GM12878 (cell line): ENCODE data around the gene FREM2. TPM values are rescaled to one million over a fixed set of nuclear protein-coding genes. Genes with fewer than 3 reads are reported as not detected.

ENCODE experiments used
- ATAC-seq: fragments of 200-7000 bp; cut with Tn5 transposase; 3 replicates; pipeline ENCODE4 v1.9.1; 2020; ENCODE audit warnings: mild to moderate bottlenecking, moderate library complexity
- BruUV-seq: library from RNA; stranded (reverse); fragments of 400-500 nt; replicated peaks from 2 replicates; lab custom pipeline; 2021; lab: Mats Ljungman, UMichigan
- CTCF ChIA-PET: fragments of 300-600 bp; sonication (Branson Sonifier 250); formaldehyde crosslinking; extraction: SDS; loops from one replicate; lab custom pipeline; 2021; ENCODE audit warnings: inconsistent platforms; lab: Yijun Ruan, JAX
- POLR2A ChIA-PET: fragments of 350-600 bp; formaldehyde crosslinking; extraction: SDS; loops from one replicate; lab custom pipeline; 2021; ENCODE audit warnings: inconsistent platforms; lab: Charles Lee
- RAD21 ChIA-PET: fragments of 300-600 bp; sonication (Branson Sonifier 250); formaldehyde crosslinking; loops from one replicate; lab custom pipeline; 2023; ENCODE audit warnings: antibody characterized with exemption; ENCODE audit not compliant: unreplicated experiment; lab: Charles Lee
- SMC1A ChIA-PET: fragments of 300-600 bp; sonication (Branson Sonifier 250); formaldehyde crosslinking; loops from one replicate; lab custom pipeline; 2023; ENCODE audit not compliant: unreplicated experiment, uncharacterized antibody; lab: Charles Lee
- DNase-seq: peaks from one replicate; pipeline ENCODE4 v3.0.0-alpha.2; 2011; ENCODE audit warnings: low read depth, low spot score
- FAIRE-seq: peaks from 3 replicates; lab custom pipeline; 2011; peaks lifted over from hg19 to GRCh38; lab: Jason Lieb, UNC
- H2AFZ ChIP-seq: 2 replicates; pipeline ENCODE4 v1.6.0; 2011; ENCODE audit warnings: low read depth, low read length, control low read depth; ENCODE audit not compliant: control insufficient read depth
- H3K27ac ChIP-seq: 2 replicates; pipeline ENCODE4 v1.5.1; 2011; ENCODE audit warnings: control low read depth; ENCODE audit not compliant: control insufficient read depth, insufficient read depth
- H3K27me3 ChIP-seq, 2 experiments: replicated peaks in 1 of 2; 2 replicates each; pipeline versions ENCODE4 v1.6.0 to v1.6.1; 2011; ENCODE audit warnings: low read length in 1 of 2; ENCODE audit not compliant: control insufficient read depth in 2 of 2, insufficient read depth in 2 of 2
- H3K36me3 ChIP-seq, 2 experiments: 2 replicates each; pipeline ENCODE4 v1.5.1; 2011; ENCODE audit warnings: low read length in 1 of 2; ENCODE audit not compliant: control insufficient read depth in 2 of 2, insufficient read depth in 2 of 2
- H3K4me1 ChIP-seq: 2 replicates; pipeline ENCODE4 v1.6.1; 2011; ENCODE audit warnings: mild to moderate bottlenecking, low read length, moderate library complexity, mixed read lengths; ENCODE audit not compliant: control insufficient read depth, insufficient read depth
- H3K4me2 ChIP-seq: 2 replicates; pipeline ENCODE4 v1.6.0; 2011; ENCODE audit warnings: control low read depth; ENCODE audit not compliant: control insufficient read depth, insufficient read depth
- H3K4me3 ChIP-seq: fragments of 200-600 bp; sonication (generic); 2 replicates; pipeline ENCODE4 v1.5.1; 2016
- H3K79me2 ChIP-seq: 2 replicates; pipeline ENCODE4 v1.6.0; 2011; ENCODE audit warnings: low read length; ENCODE audit not compliant: control insufficient read depth, insufficient read depth
- H3K9ac ChIP-seq: 2 replicates; pipeline ENCODE4 v1.8.0; 2011; ENCODE audit warnings: low read length, control low read depth, mixed read lengths; ENCODE audit not compliant: control insufficient read depth, insufficient read depth
- H3K9me3 ChIP-seq: replicated peaks from 3 replicates; pipeline ENCODE4 v1.5.1; 2011; ENCODE audit warnings: mild to moderate bottlenecking, low read length; ENCODE audit not compliant: control insufficient read depth, insufficient read depth
- H4K20me1 ChIP-seq: 2 replicates; pipeline ENCODE4 v1.6.0; 2011; ENCODE audit not compliant: control insufficient read depth, insufficient read depth
- CBFB ChIP-seq: IDR thresholded peaks from 2 replicates; pipeline ENCODE4 v1.6.1; 2016; ENCODE audit warnings: antibody characterized with exemption, low read depth
- CEBPB ChIP-seq, 2 experiments: fragments of 150-350 bp in 1 of 2; IDR thresholded peaks; 2 replicates each; pipeline ENCODE4 v1.6.1; 2012 to 2014; ENCODE audit warnings: low read depth in 2 of 2, low read length in 2 of 2, borderline replicate concordance in 1 of 2, inconsistent platforms in 1 of 2
- CHD1 ChIP-seq: IDR thresholded peaks from 2 replicates; pipeline ENCODE4 v1.6.1; 2012; ENCODE audit warnings: low read depth, low read length, improper control_type of control experiment
- FOXM1 ChIP-seq: IDR thresholded peaks from 2 replicates; pipeline ENCODE4 v1.6.1; 2012; ENCODE audit warnings: low read depth, mild to moderate bottlenecking, inconsistent platforms, low read length, moderate library complexity
- LARP7 ChIP-seq: fragments of 450-650 bp; IDR thresholded peaks from 2 replicates; pipeline ENCODE4 v1.6.1; 2017; ENCODE audit warnings: mild to moderate bottlenecking
- NR2C1 ChIP-seq: fragments of 450-650 bp; IDR thresholded peaks from 2 replicates; pipeline ENCODE4 v1.6.1; 2017; ENCODE audit warnings: antibody characterized with exemption, mild to moderate bottlenecking, moderate library complexity
- NRF1 ChIP-seq: conservative IDR thresholded peaks from 2 replicates; pipeline ENCODE4 v1.6.1; 2011; ENCODE audit warnings: mild to moderate bottlenecking, low read depth, low read length, improper control_type of control experiment
- SIX5 ChIP-seq: IDR thresholded peaks from 2 replicates; pipeline ENCODE4 v1.6.1; 2011; ENCODE audit warnings: mild to moderate bottlenecking, low read depth, low read length, moderate library complexity; ENCODE audit not compliant: severe bottlenecking
- ZBTB4 ChIP-seq: fragments of 450-650 bp; formaldehyde crosslinking; IDR thresholded peaks from 2 replicates; pipeline ENCODE4 v1.4.0; 2022; ENCODE audit warnings: mild to moderate bottlenecking, moderate library complexity
- ZNF384 ChIP-seq: IDR thresholded peaks from 2 replicates; pipeline ENCODE4 v1.6.1; 2012; ENCODE audit warnings: low read depth, mild to moderate bottlenecking, low read length, improper control_type of control experiment, borderline replicate concordance
- whole genome bisulfite sequencing: methylation state at CpG from one replicate; pipeline ENCODE4 v1.1.6; 2016; ENCODE audit warnings: low lambda C conversion rate; ENCODE audit not compliant: insufficient replicate concordance, insufficient coverage; ENCODE audit errors: missing lambda C conversion rate; 5-methylcytosine and 5-hydroxymethylcytosine counted together
- in situ Hi-C: fragments of 300-500 bp; cut with MboI; formaldehyde crosslinking; loops from 9 replicates; pipeline ENCODE4 v1.14.3; 2018; ENCODE audit warnings: mixed read lengths
- intact Hi-C: fragments of 100-400 bp; cut with micrococcal nuclease; formaldehyde crosslinking; loops from one replicate; pipeline ENCODE4 v1.14.2; 2022; ENCODE audit not compliant: unreplicated experiment
- polyA plus RNA-seq, 11 experiments: library from polyadenylated mRNA; depleted of rRNA in 4 of 11; unstranded in 6 of 11; stranded (reverse) in 5 of 11; fragments of >200 nt; fragmentation: Nextera tagmentation in 4 of 11; fragmentation: Illumina TruSeq in 1 of 11; extraction: Ambion mirVana in 4 of 11; extraction: Trizol in 1 of 11; gene quantifications; 1 replicate in 1 of 11; 2 replicates in 10 of 11; pipeline versions ENCODE4 v1.2.1 to v1.2.3, GENCODE V29; 2011 to 2016; ENCODE audit warnings: inconsistent platforms in 2 of 11, missing spikeins in 2 of 11, low read depth in 1 of 11
- total RNA-seq, 4 experiments: library from RNA; depleted of rRNA in 3 of 4; stranded (reverse); fragments of >200 nt in 3 of 4; fragmentation: Illumina TruSeq in 1 of 4; extraction: Trizol in 1 of 4; gene quantifications; 2 replicates each; pipeline versions ENCODE4 v1.2.1 to v1.2.3, GENCODE V29; 2013 to 2021

Gene FREM2
- total and polyA plus RNA-seq, 10 of the 15 experiments (the other 5 are each of a cell fraction or from before 2014, with no cell fraction given) = 0.02 to 0.12 (median 0.05) TPM; not detected in 2

- POLR2A ChIA-PET = no interaction called here
- TF ChIP-seq CBFB = no peak
- TF ChIP-seq, all 136 proteins: peak for 0
- H3K36me3 ChIP-seq = no peaks in the 10 kb centered on the region
- intact Hi-C loops = no loop called here
- 1% methylated on average over 4 of the region's 4 CpGs for WGBS
- H3K9me3 ChIP-seq = no peaks in the 10 kb centered on the region
- no peaks in the 10 kb centered on the region for H4K20me1 ChIP-seq
- H3K79me2 ChIP-seq = no peaks in the 10 kb centered on the region
- H3K9ac ChIP-seq = no peak overlapping the region
- no TSS peak for BruUV-seq
- in situ Hi-C loops = no loop called here
- H3K27ac ChIP-seq = no peak overlapping the region
- FAIRE-seq (no peak), ATAC-seq (no peak), DNase-seq (no peak)
- H3K4me2 ChIP-seq = no peak overlapping the region
- SMC1A ChIA-PET = interaction anchor here (1.0 kb wide), 1 partner anchor 130 kb away, joined by 3 read pairs; no protein-coding TSS in a partner anchor
- H3K4me1 ChIP-seq = no peaks in the 10 kb centered on the region
- H2AFZ ChIP-seq = no peak overlapping the region
- H3K27me3 ChIP-seq = no peaks in the 10 kb centered on the region
- RAD21 ChIA-PET = no interaction called here
- CTCF ChIA-PET = interaction anchor here (0.6 kb wide), 1 partner anchor 199 kb away, joined by 4 read pairs; no protein-coding TSS in a partner anchor
- no peak overlapping the region for H3K4me3 ChIP-seq
These were observed 56.6 kb downstream of the FREM2 start for GRCh38 chr13:38743466-38743865.

GRCh38 chr13:38752686-38753085 lies 65.8 kb downstream of the FREM2 start:
- intact Hi-C loops (no loop called here), in situ Hi-C loops (no loop called here)
- Histone ChIP-seq H2AFZ (no peak overlapping the region), H3K36me3 (no peaks in the 10 kb centered on the region), H3K4me2 (no peak overlapping the region), H3K4me1 (no peaks in the 10 kb centered on the region), H3K79me2 (no peaks in the 10 kb centered on the region), H3K9ac (no peak overlapping the region), H3K9me3 (no peaks in the 10 kb centered on the region), H4K20me1 (no peaks in the 10 kb centered on the region), H3K4me3 (no peak overlapping the region), H3K27ac (no peak overlapping the region), H3K27me3 (no peaks in the 10 kb centered on the region)
- BruUV-seq = no TSS peak
- POLR2A ChIA-PET = no interaction called here
- TF ChIP-seq CHD1 = no peak
- no peak for TF ChIP-seq ZBTB4 (CRISPR knock-in tag)
- TF ChIP-seq NR2C1 = no peak
- no peak for TF ChIP-seq FOXM1
- TF ChIP-seq ZNF384 = no peak
- TF ChIP-seq LARP7 = no peak
- TF ChIP-seq SIX5 = no peak
- TF ChIP-seq NRF1 = no peak
- no peak for TF ChIP-seq CEBPB (IDR thresholded peaks at IDR 0.05; ENCODE audit: borderline replicate concordance in 1 of 2, low read depth in 2 of 2, low read length in 2 of 2)
- WGBS = 10% methylated on average over 5 of the region's 5 CpGs
- ATAC-seq (no peak), DNase-seq (no peak), FAIRE-seq (no peak)
- SMC1A ChIA-PET = no interaction called here
- CTCF ChIA-PET = interaction anchor here (1.1 to 1.2 kb wide), 2 partner anchors 9 to 11 kb away, joined by 3 to 4 read pairs; no protein-coding TSS in a partner anchor
- RAD21 ChIA-PET = no interaction called here
